ENCODE results near the gene SPG7. TPM values are rescaled to one million over a fixed set of nuclear protein-coding genes. Genes with fewer than 3 reads are reported as not detected.

SPG7 gene
- total RNA-seq, 1 donor from 2014 or later = 186 TPM

GRCh38 chr16:89523680-89524344 lies 15.6 kb downstream of the SPG7 start:
- no peaks in the 10 kb centered on the region for H3K9me3 Mint-ChIP-seq
- H3K36me3 Mint-ChIP-seq = peaks cover 53% of the 10 kb centered on the region
- H3K4me1 Mint-ChIP-seq = no peaks in the 10 kb centered on the region
- H3K4me3 Mint-ChIP-seq = no peak overlapping the region
- DNase-seq (ENCODE audit: low spot score in 2 of 2, unreplicated experiment in 2 of 2) = no peak
- H3K27me3 Mint-ChIP-seq (ENCODE audit: low read depth) = no peaks in the 10 kb centered on the region
- H3K27ac Mint-ChIP-seq = no peak overlapping the region
- TF ChIP-seq CTCF (IDR thresholded peaks at IDR 0.05; ENCODE audit: unreplicated experiment) = no peak

- no peak for DNase-seq (ENCODE audit: low spot score in 2 of 2, unreplicated experiment in 2 of 2)
- Mint-ChIP-seq H3K27ac (no peak overlapping the region), H3K9me3 (no peaks in the 10 kb centered on the region), H3K36me3 (peaks cover 53% of the 10 kb centered on the region), H3K27me3 (ENCODE audit: low read depth) (no peaks in the 10 kb centered on the region), H3K4me3 (no peak overlapping the region), H3K4me1 (no peaks in the 10 kb centered on the region)
- TF ChIP-seq CTCF (IDR thresholded peaks at IDR 0.05; ENCODE audit: unreplicated experiment) = no peak
These were observed 17.1 kb downstream of the SPG7 start for GRCh38 chr16:89525146-89525913.

- TF ChIP-seq CTCF (IDR thresholded peaks at IDR 0.05; ENCODE audit: unreplicated experiment) = no peak
- H3K36me3 Mint-ChIP-seq = peaks cover 40% of the 10 kb centered on the region
- no peaks in the 10 kb centered on the region for H3K27me3 Mint-ChIP-seq (ENCODE audit: low read depth)
These were observed 20.9 kb downstream of the SPG7 start for GRCh38 chr16:89529097-89529496.

GRCh38 chr16:89530401-89531381 lies 22.5 kb downstream of the SPG7 start:
- Mint-ChIP-seq H3K4me3 (no peak overlapping the region), H3K27ac (no peak overlapping the region), H3K36me3 (peaks cover 41% of the 10 kb centered on the region), H3K27me3 (ENCODE audit: low read depth) (no peaks in the 10 kb centered on the region), H3K9me3 (no peaks in the 10 kb centered on the region), H3K4me1 (no peaks in the 10 kb centered on the region)
- TF ChIP-seq CTCF (IDR thresholded peaks at IDR 0.05; ENCODE audit: unreplicated experiment) = no peak
- no peak for DNase-seq (ENCODE audit: low spot score in 2 of 2, unreplicated experiment in 2 of 2)

More at GRCh38 chr16:89529097-89529496, 20.9 kb downstream of the SPG7 start:
- Mint-ChIP-seq H3K4me1 (no peaks in the 10 kb centered on the region), H3K9me3 (no peaks in the 10 kb centered on the region), H3K27ac (no peak overlapping the region), H3K4me3 (no peak overlapping the region)
- DNase-seq (ENCODE audit: low spot score in 2 of 2, unreplicated experiment in 2 of 2) = no peak

GRCh38 chr16:89531821-89532526 lies 23.8 kb downstream of the SPG7 start:
- H3K36me3 Mint-ChIP-seq = peaks cover 32% of the 10 kb centered on the region
- TF ChIP-seq CTCF (IDR thresholded peaks at IDR 0.05; ENCODE audit: unreplicated experiment) = no peak
- no peak overlapping the region for H3K4me3 Mint-ChIP-seq
- DNase-seq (ENCODE audit: low spot score in 2 of 2, unreplicated experiment in 2 of 2) = no peak
- no peak overlapping the region for H3K27ac Mint-ChIP-seq
- no peaks in the 10 kb centered on the region for H3K9me3 Mint-ChIP-seq
- H3K27me3 Mint-ChIP-seq (ENCODE audit: low read depth) = no peaks in the 10 kb centered on the region
- no peaks in the 10 kb centered on the region for H3K4me1 Mint-ChIP-seq

Measured in mesothelial cell of epicardium (in vitro differentiated cells).